Activated T-helper 1 cell treated with anti-CD3 and anti-CD28 coated beads, Interleukin-2, amount 50 U/mL, for 16 hours (primary cell): ENCODE results near the gene DHRS2.
"Not testable (repeated sequence)": the region's sequence is repeated elsewhere in the genome, so short reads cannot be mapped to it uniquely, and the experiment has no call there.

Experiments used
- DNase-seq, 2 donors: peaks; one replicate each; pipeline ENCODE4 v3.0.0-alpha.2; 2020; ENCODE audit warnings: low read depth in 1 of 2, low spot score in 1 of 2

Gene DHRS2

GRCh38 chr14:23689709-23690514, 53.7 kb downstream of the DHRS2 start:
- DNase-seq = not testable (repeated sequence)

- DNase-seq = no peak
Observed at GRCh38 chr14:23692416-23692815, 56.3 kb downstream of the DHRS2 start.

- no peak for DNase-seq
Observed at GRCh38 chr14:23693252-23693775, 57.1 kb downstream of the DHRS2 start.

GRCh38 chr14:23694085-23694948, 58.2 kb downstream of the DHRS2 start:
- no peak for DNase-seq
